RCC 7860 (cell line): ENCODE data around the gene RASSF10.
A peak's percentile ranks its signal among the peaks of the same experiment; 100 is the strongest.

Experiments
- DNase-seq: peaks from one replicate; pipeline ENCODE4 v3.0.0-alpha.2; 2015; ENCODE audit warnings: low spot score
- FAIRE-seq: peaks from 2 replicates; lab custom pipeline; 2012; peaks lifted over from hg19 to GRCh38; lab: Jason Lieb, UNC

The RASSF10 gene

GRCh38 chr11:12993626-12994025, 15.5 kb upstream of the RASSF10 start:
- FAIRE-seq (no peak), DNase-seq (no peak)

GRCh38 chr11:12994476-12994875, 14.6 kb upstream of the RASSF10 start:
- DNase-seq (no peak), FAIRE-seq (no peak)

GRCh38 chr11:12995188-12995587, 13.9 kb upstream of the RASSF10 start:
- DNase-seq (no peak), FAIRE-seq (no peak)

GRCh38 chr11:12995823-12996222, 13.3 kb upstream of the RASSF10 start:
- no peak for FAIRE-seq
- DNase-seq = no peak

GRCh38 chr11:12997168-12997567, 11.9 kb upstream of the RASSF10 start:
- no peak for DNase-seq

GRCh38 chr11:12998336-12998735, 10.8 kb upstream of the RASSF10 start:
- FAIRE-seq (no peak), DNase-seq (no peak)

More at GRCh38 chr11:12997168-12997567, 11.9 kb upstream of the RASSF10 start:
- no peak for FAIRE-seq

- DNase-seq = no peak
- FAIRE-seq = no peak
Observed at GRCh38 chr11:12999597-12999996, 9.5 kb upstream of the RASSF10 start.

GRCh38 chr11:13000116-13000515, 9.0 kb upstream of the RASSF10 start:
- DNase-seq (no peak), FAIRE-seq (no peak)

- DNase-seq = peak; percentile 16
Observed at GRCh38 chr11:13000721-13001120, 8.4 kb upstream of the RASSF10 start.

GRCh38 chr11:13003736-13004493, 5.2 kb upstream of the RASSF10 start:
- no peak for DNase-seq
- FAIRE-seq = no peak

More at GRCh38 chr11:13000721-13001120, 8.4 kb upstream of the RASSF10 start:
- FAIRE-seq = peak; percentile 47

GRCh38 chr11:13007182-13008060, 1.7 kb upstream of the RASSF10 start:
- DNase-seq (no peak), FAIRE-seq (no peak)

- no peak for FAIRE-seq
- DNase-seq = no peak
Observed at GRCh38 chr11:13008061-13008435, 1.1 kb upstream of the RASSF10 start.

GRCh38 chr11:13009476-13009920, 382 bp downstream of the RASSF10 start:
- FAIRE-seq (no peak), DNase-seq (no peak)

- FAIRE-seq = no peak
- no peak for DNase-seq
Observed at GRCh38 chr11:13009921-13010748, 1.0 kb downstream of the RASSF10 start.

GRCh38 chr11:13010749-13011465, 1.8 kb downstream of the RASSF10 start:
- FAIRE-seq = no peak

GRCh38 chr11:13011466-13012055, 2.4 kb downstream of the RASSF10 start:
- no peak for FAIRE-seq
- DNase-seq = no peak

More at GRCh38 chr11:13010749-13011465, 1.8 kb downstream of the RASSF10 start:
- DNase-seq = no peak

GRCh38 chr11:13012056-13012661, 3.0 kb downstream of the RASSF10 start:
- FAIRE-seq (no peak), DNase-seq (no peak)

- FAIRE-seq (no peak), DNase-seq (no peak)
Observed at GRCh38 chr11:13013054-13013488, 4.0 kb downstream of the RASSF10 start.

- FAIRE-seq = no peak
- DNase-seq = no peak
Observed at GRCh38 chr11:13015753-13016152, 6.6 kb downstream of the RASSF10 start.
